Measurements from ENCODE around the gene KRTAP12-2. TPM values are rescaled to one million over a fixed set of nuclear protein-coding genes. Genes with fewer than 3 reads are reported as not detected.

The KRTAP12-2 gene
- total and polyA plus RNA-seq, 2 donors (not counting 3 experiments of a cell fraction or from before 2014, with no cell fraction given) = not detected

GRCh38 chr21:44710294-44710665 is 43.6 kb upstream of the KRTAP12-2 start:
- no peak overlapping the region for H3K9ac ChIP-seq (replicated peaks; ENCODE audit: extremely low read depth, insufficient read depth, low read length)
- no peak overlapping the region for H3K4me2 ChIP-seq (ENCODE audit: insufficient read depth, low read length)
- H3K27ac ChIP-seq (ENCODE audit: insufficient read depth, low read depth, low read length) = no peak overlapping the region
- BruUV-seq (replicated peaks) = no TSS peak
- dilution Hi-C loops (cut with MboI; ENCODE audit: extremely low pct_ligation_motif_present, low sequenced_read_pairs) (no loop called here), intact Hi-C loops (cut with micrococcal nuclease) (no loop called here)
- TF ChIP-seq GATA2 (IDR thresholded peaks at IDR 0.05; ENCODE audit: insufficient read depth, insufficient read length, low read depth, low read length) = no peak
- no peak for TF ChIP-seq POLR2A (IDR thresholded peaks at IDR 0.05; ENCODE audit: low read depth, low read length)
- peaks cover 5% of the 10 kb centered on the region for H3K4me1 ChIP-seq (ENCODE audit: control insufficient read depth, extremely low read depth, insufficient read depth, low read length)
- H3K4me3 ChIP-seq (replicated peaks in 1 of 3; ENCODE audit: insufficient read depth in 1 of 3, low read depth in 1 of 3, low read length in 3 of 3) = no peak overlapping the region
- H3K27me3 ChIP-seq (ENCODE audit: control insufficient read depth in 2 of 2, insufficient read depth in 2 of 2, low read length in 2 of 2) = peaks cover 83 to 88% of the 10 kb centered on the region in 2 experiments
- ChIA-PET CTCF (interaction anchor here (0.5 to 1.7 kb wide), 3 partner anchors 83 to 726 kb away, joined by 3 to 10 read pairs (median 4); no protein-coding TSS in a partner anchor), POLR2A (no interaction called here)
- H4K20me1 ChIP-seq (replicated peaks; ENCODE audit: control insufficient read depth, extremely low read depth, insufficient read depth, low read length) = no peaks in the 10 kb centered on the region
- no peaks in the 10 kb centered on the region for H3K36me3 ChIP-seq (ENCODE audit: control insufficient read depth in 2 of 2, extremely low read depth in 1 of 2, insufficient read depth in 2 of 2, low read length in 2 of 2)
- no peak for FAIRE-seq
- H3K9me1 ChIP-seq (replicated peaks; ENCODE audit: control insufficient read depth, extremely low read depth, insufficient read depth, low read length) = no peaks in the 10 kb centered on the region
- H2AFZ ChIP-seq (ENCODE audit: low read depth, low read length) = no peak overlapping the region
- no peak for DNase-seq (ENCODE audit: low read depth, low spot score)
- no peaks in the 10 kb centered on the region for H3K9me3 ChIP-seq (replicated peaks; ENCODE audit: control insufficient read depth, insufficient read depth, low read length)
- no peaks in the 10 kb centered on the region for H3K79me2 ChIP-seq (ENCODE audit: control insufficient read depth, insufficient read depth, low read length)

GRCh38 chr21:44709426-44710293 is 42.9 kb upstream of the KRTAP12-2 start:
- ChIA-PET CTCF (interaction anchor here (1.1 to 1.7 kb wide), 2 partner anchors 84 to 223 kb away, joined by 3 to 10 read pairs; no protein-coding TSS in a partner anchor), POLR2A (no interaction called here)
- no peaks in the 10 kb centered on the region for H4K20me1 ChIP-seq (replicated peaks; ENCODE audit: control insufficient read depth, extremely low read depth, insufficient read depth, low read length)
- H3K9ac ChIP-seq (replicated peaks; ENCODE audit: extremely low read depth, insufficient read depth, low read length) = no peak overlapping the region
- H3K4me3 ChIP-seq (replicated peaks in 1 of 3; ENCODE audit: insufficient read depth in 1 of 3, low read depth in 1 of 3, low read length in 3 of 3) = no peak overlapping the region
- no peaks in the 10 kb centered on the region for H3K79me2 ChIP-seq (ENCODE audit: control insufficient read depth, insufficient read depth, low read length)
- intact Hi-C loops (cut with micrococcal nuclease) (no loop called here), dilution Hi-C loops (cut with MboI; ENCODE audit: extremely low pct_ligation_motif_present, low sequenced_read_pairs) (no loop called here)
- BruUV-seq (replicated peaks) = no TSS peak
- no peaks in the 10 kb centered on the region for H3K36me3 ChIP-seq (ENCODE audit: control insufficient read depth in 2 of 2, extremely low read depth in 1 of 2, insufficient read depth in 2 of 2, low read length in 2 of 2)
- H3K9me3 ChIP-seq (replicated peaks; ENCODE audit: control insufficient read depth, insufficient read depth, low read length) = no peaks in the 10 kb centered on the region
- DNase-seq (ENCODE audit: low read depth, low spot score) = no peak
- FAIRE-seq = no peak
- H2AFZ ChIP-seq (ENCODE audit: low read depth, low read length) = no peak overlapping the region
- H3K27me3 ChIP-seq (ENCODE audit: control insufficient read depth in 2 of 2, insufficient read depth in 2 of 2, low read length in 2 of 2) = peaks cover 79 to 84% of the 10 kb centered on the region in 2 experiments
- H3K27ac ChIP-seq (ENCODE audit: insufficient read depth, low read depth, low read length) = no peak overlapping the region
- H3K4me1 ChIP-seq (ENCODE audit: control insufficient read depth, extremely low read depth, insufficient read depth, low read length) = peaks cover 5% of the 10 kb centered on the region
- H3K9me1 ChIP-seq (replicated peaks; ENCODE audit: control insufficient read depth, extremely low read depth, insufficient read depth, low read length) = no peaks in the 10 kb centered on the region
- TF ChIP-seq EZH2 (IDR thresholded peaks at IDR 0.05; ENCODE audit: borderline replicate concordance, low read depth, low read length, severe bottlenecking) = peak; percentile 62
- no peak for TF ChIP-seq JUN (IDR thresholded peaks at IDR 0.05; ENCODE audit: borderline replicate concordance, insufficient read depth, insufficient read length, low read depth)
- TF ChIP-seq POLR2A (IDR thresholded peaks at IDR 0.05; ENCODE audit: low read depth, low read length) = no peak
- no peak overlapping the region for H3K4me2 ChIP-seq (ENCODE audit: insufficient read depth, low read length)

Measured in endothelial cell of umbilical vein (primary cell).